Upper lobe of left lung (tissue), 6 donors: ENCODE results near the gene UCHL5. TPM values are rescaled to one million over a fixed set of nuclear protein-coding genes. Genes with fewer than 3 reads are reported as not detected.

ENCODE experiments used
- ATAC-seq, 2 donors: fragments of 200-7000 bp; cut with Tn5 transposase; one replicate each; pipeline ENCODE4 v1.9.1; 2022; ENCODE audit warnings: mild to moderate bottlenecking in 2 of 2, moderate library complexity in 2 of 2; ENCODE audit not compliant: low FRiP score in 2 of 2
- DNase-seq, 2 donors: peaks; one replicate each; pipeline ENCODE4 v3.0.0-alpha.2; 2019 to 2020
- H3K27ac ChIP-seq, 4 donors: fragments of 200-600 bp; sonication (generic); one replicate each; pipeline ENCODE4 v1.5.1; 2016 to 2019
- H3K27me3 ChIP-seq, 4 donors: fragments of 200-600 bp; sonication (generic); one replicate each; pipeline ENCODE4 v1.5.1; 2017 to 2019
- H3K36me3 ChIP-seq, 4 donors: fragments of 200-600 bp; sonication (generic); one replicate each; pipeline ENCODE4 v1.5.1; 2016 to 2019
- H3K4me1 ChIP-seq, 4 donors: fragments of 200-600 bp; sonication (generic); one replicate each; pipeline ENCODE4 v1.5.1; 2018 to 2019
- H3K4me3 ChIP-seq, 4 donors: fragments of 200-600 bp; sonication (generic); one replicate each; pipeline ENCODE4 v1.5.1; 2017 to 2019; ENCODE audit warnings: mild to moderate bottlenecking in 2 of 4, moderate library complexity in 1 of 4
- H3K9me3 ChIP-seq, 4 donors: fragments of 200-600 bp; sonication (generic); one replicate each; pipeline ENCODE4 v1.5.1; 2018 to 2019
- EP300 ChIP-seq, 4 donors: sonication (generic); formaldehyde crosslinking; IDR thresholded peaks; one replicate each; pipeline ENCODE4 v1.5.1; 2017; ENCODE audit warnings: antibody characterized with exemption in 4 of 4, control low read depth in 2 of 4
- POLR2A ChIP-seq, 4 donors: fragments of 450-650 bp; IDR thresholded peaks; one replicate each; pipeline ENCODE4 v1.5.1; 2016 to 2017; ENCODE audit warnings: antibody characterized with exemption in 4 of 4, mild to moderate bottlenecking in 2 of 4
- POLR2AphosphoS5 ChIP-seq, 2 donors: sonication (generic); formaldehyde crosslinking; IDR thresholded peaks; one replicate each; pipeline ENCODE4 v1.5.1; 2017; ENCODE audit warnings: antibody characterized with exemption in 2 of 2
- WGBS, 2 donors: methylation state at CpG; one replicate each; pipeline ENCODE4 v1.1.5; 2017 to 2018; 5-methylcytosine and 5-hydroxymethylcytosine counted together
- total RNA-seq, 6 donors: library from RNA; depleted of rRNA in 4 of 6; stranded (reverse); fragments of >200 nt in 4 of 6; gene quantifications; one replicate each; pipeline versions ENCODE4 v1.1.0 to v1.2.1, GENCODE V29; 2016 to 2021
- TF ChIP-seq, protein P1 (sequence below), 6 experiments: fragments of 450-650 bp in 4 of 6; fragments of 200-600 bp in 2 of 6; sonication (generic) in 2 of 6; IDR thresholded peaks; one replicate each; pipeline ENCODE4 v1.5.1; 2016 to 2019; ENCODE audit warnings: antibody characterized with exemption in 6 of 6
- donor health status: DM: no; HTN: no; CAD: no; lungs with moderate emphysema.
- donor health status: DM: no; HTN: yes; CAD: no; lungs with severe emphysema.

UCHL5 gene, protein sequence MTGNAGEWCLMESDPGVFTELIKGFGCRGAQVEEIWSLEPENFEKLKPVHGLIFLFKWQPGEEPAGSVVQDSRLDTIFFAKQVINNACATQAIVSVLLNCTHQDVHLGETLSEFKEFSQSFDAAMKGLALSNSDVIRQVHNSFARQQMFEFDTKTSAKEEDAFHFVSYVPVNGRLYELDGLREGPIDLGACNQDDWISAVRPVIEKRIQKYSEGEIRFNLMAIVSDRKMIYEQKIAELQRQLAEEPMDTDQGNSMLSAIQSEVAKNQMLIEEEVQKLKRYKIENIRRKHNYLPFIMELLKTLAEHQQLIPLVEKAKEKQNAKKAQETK
- total RNA-seq = 10 to 100 TPM; 24.9 to 49.8 (median 36.4) TPM

DNA sequence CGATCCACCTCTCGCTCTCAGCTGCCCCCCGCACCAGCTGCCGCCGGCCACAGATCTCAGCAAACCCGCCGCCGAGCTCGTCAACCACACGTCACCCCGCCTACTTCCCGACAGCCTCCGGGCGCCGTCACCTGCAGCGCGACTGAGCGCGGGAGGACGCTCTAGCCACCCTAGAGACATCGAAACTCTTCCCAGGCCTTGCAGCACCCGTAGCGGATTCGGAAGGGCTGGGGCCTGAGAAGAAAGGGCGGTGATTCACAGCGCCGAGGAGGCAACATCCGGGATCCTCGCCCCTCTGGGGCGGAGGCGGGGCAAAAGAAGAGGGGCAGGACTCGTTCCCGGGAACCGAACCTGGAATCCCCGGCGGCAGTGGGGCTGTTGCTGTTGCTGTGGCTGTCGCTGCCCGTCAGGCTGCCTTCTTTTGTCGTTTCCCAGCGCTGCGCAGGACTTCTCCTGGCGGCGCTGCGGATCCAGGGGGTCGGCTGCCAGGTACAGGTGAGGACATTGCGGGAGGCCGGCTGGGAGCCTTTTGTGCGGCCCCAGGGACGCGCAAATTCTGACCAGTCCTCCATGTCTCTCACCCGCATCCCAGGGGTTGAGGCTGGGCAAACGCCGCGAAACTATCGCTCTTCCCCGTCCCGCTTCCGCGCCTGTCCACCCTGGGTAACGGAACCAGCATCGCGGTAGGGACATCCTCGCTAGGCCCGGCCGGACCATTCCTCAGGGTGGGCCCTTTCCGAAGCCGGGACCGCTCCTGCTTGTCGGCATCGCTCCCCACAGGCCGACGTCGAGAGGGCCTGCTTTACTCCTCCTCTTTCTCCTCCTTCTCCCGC, at the start of gene UCHL5, which contains the start of gene RO60:
Gene UCHL5, minus strand, starts transcription at position 79 of the 833 bp plus-strand sequence. CDS start 100 bp downstream, outside the sequence.
Gene RO60, plus strand, starts transcription at position 331 of the 833 bp plus-strand sequence. CDS start 9,443 bp downstream, outside the sequence.
- DNase-seq (peak; percentile 96 to 98), ATAC-seq (peak; percentile 97 to 99)
- Histone ChIP-seq H3K9me3 (no peaks in the 10 kb centered on the region), H3K4me1 (peaks cover 27 to 31% (median 28%) of the 10 kb centered on the region in 4 donors), H3K4me3 (peak within 1 kb of the TSS; percentile 66 to 87 (median 70)), H3K27me3 (no peaks in the 10 kb centered on the region), H3K36me3 (no peaks in the 10 kb centered on the region), H3K27ac (peak within 1 kb of the TSS; percentile 94 to 97 (median 96))
- 0% methylated on average over 5 to 43 of the region's 74 CpGs for WGBS, 2 donors
- TF ChIP-seq POLR2A (IDR thresholded peaks at IDR 0.05) (peak in 3 of 4 donors; percentile 73 to 88 (median 88)), POLR2AphosphoS5 (IDR thresholded peaks at IDR 0.05) (peak; percentile 95 to 99), EP300 (IDR thresholded peaks at IDR 0.05) (peak in 1 of 4 donors; percentile 94)
- TF ChIP-seq, protein P1, sequence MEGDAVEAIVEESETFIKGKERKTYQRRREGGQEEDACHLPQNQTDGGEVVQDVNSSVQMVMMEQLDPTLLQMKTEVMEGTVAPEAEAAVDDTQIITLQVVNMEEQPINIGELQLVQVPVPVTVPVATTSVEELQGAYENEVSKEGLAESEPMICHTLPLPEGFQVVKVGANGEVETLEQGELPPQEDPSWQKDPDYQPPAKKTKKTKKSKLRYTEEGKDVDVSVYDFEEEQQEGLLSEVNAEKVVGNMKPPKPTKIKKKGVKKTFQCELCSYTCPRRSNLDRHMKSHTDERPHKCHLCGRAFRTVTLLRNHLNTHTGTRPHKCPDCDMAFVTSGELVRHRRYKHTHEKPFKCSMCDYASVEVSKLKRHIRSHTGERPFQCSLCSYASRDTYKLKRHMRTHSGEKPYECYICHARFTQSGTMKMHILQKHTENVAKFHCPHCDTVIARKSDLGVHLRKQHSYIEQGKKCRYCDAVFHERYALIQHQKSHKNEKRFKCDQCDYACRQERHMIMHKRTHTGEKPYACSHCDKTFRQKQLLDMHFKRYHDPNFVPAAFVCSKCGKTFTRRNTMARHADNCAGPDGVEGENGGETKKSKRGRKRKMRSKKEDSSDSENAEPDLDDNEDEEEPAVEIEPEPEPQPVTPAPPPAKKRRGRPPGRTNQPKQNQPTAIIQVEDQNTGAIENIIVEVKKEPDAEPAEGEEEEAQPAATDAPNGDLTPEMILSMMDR (IDR thresholded peaks at IDR 0.05) = peak in 3 of 6 experiments; percentile 7 to 43 (median 24)

DNA sequence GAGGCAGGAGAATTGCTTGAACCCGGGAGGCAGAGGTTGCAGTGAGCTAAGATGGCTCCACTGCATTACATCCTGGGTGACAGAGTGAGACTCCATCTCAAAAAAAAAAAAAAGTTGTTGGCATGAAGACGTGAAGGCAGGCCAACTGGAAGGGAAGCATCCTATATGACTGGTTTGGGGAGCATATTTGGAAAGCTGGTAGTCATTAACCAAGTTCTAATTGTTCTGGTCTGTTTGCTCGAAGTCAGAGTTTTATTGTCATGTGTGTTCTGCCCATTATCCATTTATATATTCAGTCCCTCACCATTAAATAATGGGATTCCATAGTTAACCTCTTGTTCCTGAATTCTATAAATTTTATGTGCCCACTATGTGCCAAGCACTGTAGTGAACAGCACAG, 49.3 kb upstream of the UCHL5 start:
- WGBS, 2 donors = 83 to 88% methylated on average over 3 of the region's 3 CpGs
- Histone ChIP-seq H3K36me3 (no peaks in the 10 kb centered on the region), H3K27ac (no peak overlapping the region), H3K4me1 (peaks cover 5 to 23% (median 17%) of the 10 kb centered on the region in 4 donors), H3K9me3 (no peaks in the 10 kb centered on the region), H3K4me3 (no peak overlapping the region), H3K27me3 (no peaks in the 10 kb centered on the region)
- TF ChIP-seq POLR2A (IDR thresholded peaks at IDR 0.05) = no peak
- TF ChIP-seq, protein P1 (IDR thresholded peaks at IDR 0.05) = no peak
- no peak for TF ChIP-seq POLR2AphosphoS5 (IDR thresholded peaks at IDR 0.05)
- TF ChIP-seq EP300 (IDR thresholded peaks at IDR 0.05) = no peak
- no peak for DNase-seq
- no peak for ATAC-seq

GRCh38 chr1:193105821-193106177, 46.6 kb upstream of the UCHL5 start:
- ATAC-seq (no peak), DNase-seq (no peak)
- no peak for TF ChIP-seq POLR2AphosphoS5 (IDR thresholded peaks at IDR 0.05)
- TF ChIP-seq POLR2A (IDR thresholded peaks at IDR 0.05) = no peak
- no peak for TF ChIP-seq EP300 (IDR thresholded peaks at IDR 0.05)
- TF ChIP-seq, protein P1 (IDR thresholded peaks at IDR 0.05) = no peak
- Histone ChIP-seq H3K27ac (peak overlapping the region; percentile 89 to 93 (median 91)), H3K27me3 (no peaks in the 10 kb centered on the region), H3K4me3 (peak overlapping the region in 3 of 4 donors; percentile 63 to 88 (median 71)), H3K4me1 (peaks cover 7 to 18% (median 16%) of the 10 kb centered on the region in 4 donors), H3K36me3 (no peaks in the 10 kb centered on the region), H3K9me3 (no peaks in the 10 kb centered on the region)
- 33 to 38% methylated on average over 4 of the region's 4 CpGs for WGBS, 2 donors

DNA sequence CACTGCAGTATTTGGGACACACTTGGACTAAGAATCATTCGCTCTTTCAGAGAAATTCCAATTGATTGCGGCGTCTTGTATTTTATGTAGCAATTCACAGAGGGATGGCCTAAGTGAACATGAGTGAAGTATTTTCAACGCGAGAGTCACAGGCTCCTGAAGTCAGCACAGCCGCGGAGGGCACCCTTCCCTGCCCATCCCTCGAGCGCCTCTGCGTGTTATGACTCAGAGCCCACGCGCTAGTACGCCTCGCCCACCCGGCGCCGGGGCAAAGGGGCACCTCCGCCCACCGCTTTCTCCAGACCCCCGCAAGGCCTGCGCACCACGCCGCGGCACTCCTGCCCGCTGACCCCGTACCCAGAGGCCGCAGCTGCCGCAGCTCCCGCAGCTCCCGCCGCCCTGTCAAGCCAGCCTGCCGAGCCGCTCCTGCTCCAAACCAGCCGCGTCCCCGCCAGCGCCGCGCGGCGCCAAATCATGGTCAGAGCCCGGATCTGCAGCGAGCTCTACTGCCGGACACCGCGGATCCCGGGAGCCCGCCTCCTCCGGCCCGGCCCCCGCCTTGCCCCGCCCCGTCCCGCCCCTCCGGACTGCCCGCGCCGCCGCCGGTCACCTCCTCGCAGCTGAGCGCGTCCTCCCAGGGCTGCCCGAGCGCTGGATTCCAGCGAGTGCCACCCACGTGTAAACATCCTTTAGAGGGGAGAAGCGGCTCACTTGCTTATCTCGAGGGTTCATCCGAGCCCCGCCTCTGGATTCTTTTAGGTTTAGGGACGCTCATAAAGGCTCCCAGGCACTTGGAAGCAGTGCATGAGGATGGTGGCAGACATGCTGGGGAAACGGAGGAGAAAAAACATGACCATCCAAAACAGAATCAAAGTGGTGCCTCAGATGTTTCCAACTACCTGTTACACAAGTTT, 46.0 kb upstream of the UCHL5 start, which contains the start of gene GLRX2:
Gene GLRX2, minus strand, starts transcription at position 508 of the 914 bp plus-strand sequence. Its CDS starts 32 bp downstream, at position 476.
- WGBS, 2 donors = 0% methylated on average over 10 to 48 of the region's 73 CpGs
- peak; percentile 93 to 97 for DNase-seq
- Histone ChIP-seq H3K9me3 (no peaks in the 10 kb centered on the region), H3K36me3 (peaks cover 2 to 6% (median 4%) of the 10 kb centered on the region in 4 donors), H3K4me3 (peak within 1 kb of the TSS; percentile 63 to 88 (median 75)), H3K4me1 (peaks cover 7 to 18% (median 16%) of the 10 kb centered on the region in 4 donors), H3K27me3 (no peaks in the 10 kb centered on the region), H3K27ac (peak within 1 kb of the TSS; percentile 89 to 93 (median 91))
- TF ChIP-seq, protein P1 (IDR thresholded peaks at IDR 0.05) = peak in 2 of 6 experiments; percentile 27 to 31
- TF ChIP-seq POLR2AphosphoS5 (IDR thresholded peaks at IDR 0.05) (peak; percentile 70 to 81), EP300 (IDR thresholded peaks at IDR 0.05) (no peak), POLR2A (IDR thresholded peaks at IDR 0.05) (peak in 3 of 4 donors; percentile 75 to 89 (median 84))
- peak; percentile 96 to 98 for ATAC-seq
